ENCODE data around the gene TXNL4A. TPM values are rescaled to one million over a fixed set of nuclear protein-coding genes. Genes with fewer than 3 reads are reported as not detected.

TXNL4A gene
- total and polyA plus RNA-seq, 2 donors (not counting 1 experiment from before 2014, with no cell fraction given) = 38.9 to 67.8 TPM

- H3K9me3 ChIP-seq (ENCODE audit: control extremely low read depth in 1 of 3, control insufficient read depth in 2 of 3, insufficient read depth in 1 of 3, low read length in 2 of 3) = no peaks in the 10 kb centered on the region
- TF ChIP-seq CTCF (IDR thresholded peaks at IDR 0.05) = no peak
- no peak for TF ChIP-seq EZH2 (IDR thresholded peaks at IDR 0.05; ENCODE audit: borderline replicate concordance, insufficient read depth, low read depth, low read length, poor library complexity, severe bottlenecking)
- no peaks in the 10 kb centered on the region for H3K27me3 ChIP-seq (replicated peaks in 1 of 4; ENCODE audit: control extremely low read depth in 1 of 4, control insufficient read depth in 3 of 4, insufficient read depth in 4 of 4, low read length in 3 of 4)
- Mint-ChIP-seq H3K27ac (peak overlapping the region; percentile 63), H3K27me3 (no peaks in the 10 kb centered on the region), H3K4me3 (no peak overlapping the region), H3K4me1 (peaks cover 59% of the 10 kb centered on the region), H3K9me3 (ENCODE audit: insufficient read depth) (no peaks in the 10 kb centered on the region)
- H3K79me2 ChIP-seq (ENCODE audit: control insufficient read depth, insufficient read depth, low read length) = peaks cover 95% of the 10 kb centered on the region
- H3K36me3 ChIP-seq (replicated peaks in 1 of 2; ENCODE audit: control extremely low read depth in 1 of 2, control insufficient read depth in 1 of 2, extremely low read depth in 1 of 2, insufficient read depth in 2 of 2, low read length in 1 of 2) = peaks cover 0 to 39% of the 10 kb centered on the region in 2 experiments
- H3K4me3 ChIP-seq (ENCODE audit: control extremely low read depth in 1 of 5, extremely low read depth in 1 of 5, insufficient read depth in 1 of 5, low read depth in 2 of 5, low read length in 4 of 5) = no peak overlapping the region
- 94% methylated on average over 7 of the region's 7 CpGs for WGBS (ENCODE audit: insufficient coverage)
- intact Hi-C loops (cut with micrococcal nuclease) = loop anchor here (10.0 kb wide), 1 partner anchor 161 kb away; no protein-coding TSS in a partner anchor
- POLR2A ChIA-PET = no interaction called here
- no peak overlapping the region for H3K27ac ChIP-seq (ENCODE audit: low read length in 2 of 2)
- H3K4me1 ChIP-seq (ENCODE audit: control insufficient read depth in 2 of 2, insufficient read depth in 2 of 2, low read length in 2 of 2) = peaks cover 15 to 16% of the 10 kb centered on the region in 2 donors
- DNase-seq (no peak), ATAC-seq (ENCODE audit: low read depth) (no peak)
- CTCF ChIA-PET = interaction anchor here (1.2 kb wide), 1 partner anchor 10 kb away, joined by 3 read pairs; no protein-coding TSS in a partner anchor
- H3K4me2 ChIP-seq (replicated peaks; ENCODE audit: low read depth, low read length, poor library complexity, severe bottlenecking) = no peak overlapping the region
- no peak overlapping the region for H3K9ac ChIP-seq (ENCODE audit: low read length)
- peaks cover 87% of the 10 kb centered on the region for H4K20me1 ChIP-seq (ENCODE audit: control insufficient read depth, insufficient read depth, low read length, poor library complexity, severe bottlenecking)
- no peak overlapping the region for H2AFZ ChIP-seq (ENCODE audit: insufficient read depth, low read depth, low read length, poor library complexity, severe bottlenecking)
These were observed 4.6 kb downstream of the TXNL4A start for GRCh38 chr18:79983793-79984192.

- Histone ChIP-seq H3K27me3 (replicated peaks in 1 of 4; ENCODE audit: control extremely low read depth in 1 of 4, control insufficient read depth in 3 of 4, insufficient read depth in 4 of 4, low read length in 3 of 4) (no peaks in the 10 kb centered on the region), H3K4me2 (replicated peaks; ENCODE audit: low read depth, low read length, poor library complexity, severe bottlenecking) (no peak overlapping the region), H3K4me3 (ENCODE audit: control extremely low read depth in 1 of 5, extremely low read depth in 1 of 5, insufficient read depth in 1 of 5, low read depth in 2 of 5, low read length in 4 of 5) (no peak overlapping the region), H3K9me3 (ENCODE audit: control extremely low read depth in 1 of 3, control insufficient read depth in 2 of 3, insufficient read depth in 1 of 3, low read length in 2 of 3) (no peaks in the 10 kb centered on the region), H3K9ac (ENCODE audit: low read length) (no peak overlapping the region), H2AFZ (ENCODE audit: insufficient read depth, low read depth, low read length, poor library complexity, severe bottlenecking) (no peak overlapping the region), H4K20me1 (ENCODE audit: control insufficient read depth, insufficient read depth, low read length, poor library complexity, severe bottlenecking) (peaks cover 92% of the 10 kb centered on the region), H3K27ac (ENCODE audit: low read length in 2 of 2) (no peak overlapping the region), H3K4me1 (ENCODE audit: control insufficient read depth in 2 of 2, insufficient read depth in 2 of 2, low read length in 2 of 2) (peaks cover 15 to 16% of the 10 kb centered on the region in 2 donors), H3K79me2 (ENCODE audit: control insufficient read depth, insufficient read depth, low read length) (peaks cover 100% of the 10 kb centered on the region), H3K36me3 (replicated peaks in 1 of 2; ENCODE audit: control extremely low read depth in 1 of 2, control insufficient read depth in 1 of 2, extremely low read depth in 1 of 2, insufficient read depth in 2 of 2, low read length in 1 of 2) (peaks cover 0 to 39% of the 10 kb centered on the region in 2 experiments)
- H3K4me1 Mint-ChIP-seq = peaks cover 59% of the 10 kb centered on the region
- no peak overlapping the region for H3K27ac Mint-ChIP-seq
- H3K4me3 Mint-ChIP-seq = no peak overlapping the region
- H3K27me3 Mint-ChIP-seq = no peaks in the 10 kb centered on the region
- no peaks in the 10 kb centered on the region for H3K9me3 Mint-ChIP-seq (ENCODE audit: insufficient read depth)
- no peak for ATAC-seq (ENCODE audit: low read depth)
- DNase-seq = no peak
- TF ChIP-seq CTCF (IDR thresholded peaks at IDR 0.05) (no peak), EZH2 (IDR thresholded peaks at IDR 0.05; ENCODE audit: borderline replicate concordance, insufficient read depth, low read depth, low read length, poor library complexity, severe bottlenecking) (no peak)
- POLR2A ChIA-PET = no interaction called here
- intact Hi-C loops (cut with micrococcal nuclease) = loop anchor here (10.0 kb wide), 1 partner anchor 162 kb away; no protein-coding TSS in a partner anchor
- CTCF ChIA-PET = interaction anchor here (1.2 kb wide), 1 partner anchor 11 kb away, joined by 3 read pairs; no protein-coding TSS in a partner anchor
- WGBS (ENCODE audit: insufficient coverage) = 93% methylated on average over 1 of the region's 4 CpGs
These were observed 5.1 kb downstream of the TXNL4A start for GRCh38 chr18:79983253-79983652.

Data from B cell (primary cell).